ENCODE data around the gene FRY.

- TF ChIP-seq SPI1 (IDR thresholded peaks at IDR 0.05; ENCODE audit: borderline replicate concordance, low read depth, low read length) (no peak), NFIC (IDR thresholded peaks at IDR 0.05) (no peak), POLR2AphosphoS5 (IDR thresholded peaks at IDR 0.05; ENCODE audit: control insufficient read depth, insufficient read depth, low read depth, low read length) (no peak), HDAC6 (IDR thresholded peaks at IDR 0.05; ENCODE audit: low read depth, low read length) (no peak), RERE (CRISPR knock-in tag; IDR thresholded peaks at IDR 0.05; ENCODE audit: borderline replicate concordance) (no peak), PTTG1 (tag; IDR thresholded peaks at IDR 0.05; ENCODE audit: low read depth) (no peak), EP300 (IDR thresholded peaks at IDR 0.05; ENCODE audit: low read length) (no peak), ARNT (IDR thresholded peaks at IDR 0.05) (no peak), ZSCAN32 (CRISPR knock-in tag; IDR thresholded peaks at IDR 0.05) (no peak), ZNF512 (tag; IDR thresholded peaks at IDR 0.05) (no peak), CEBPG (CRISPR knock-in tag; IDR thresholded peaks at IDR 0.05) (no peak), CEBPG (tag; conservative IDR thresholded peaks at IDR 0.05 in 1 of 2, IDR thresholded peaks at IDR 0.05 in 1 of 2) (no peak), POLR2A (conservative IDR thresholded peaks at IDR 0.05) (no peak)
- TF ChIP-seq, protein P1, sequence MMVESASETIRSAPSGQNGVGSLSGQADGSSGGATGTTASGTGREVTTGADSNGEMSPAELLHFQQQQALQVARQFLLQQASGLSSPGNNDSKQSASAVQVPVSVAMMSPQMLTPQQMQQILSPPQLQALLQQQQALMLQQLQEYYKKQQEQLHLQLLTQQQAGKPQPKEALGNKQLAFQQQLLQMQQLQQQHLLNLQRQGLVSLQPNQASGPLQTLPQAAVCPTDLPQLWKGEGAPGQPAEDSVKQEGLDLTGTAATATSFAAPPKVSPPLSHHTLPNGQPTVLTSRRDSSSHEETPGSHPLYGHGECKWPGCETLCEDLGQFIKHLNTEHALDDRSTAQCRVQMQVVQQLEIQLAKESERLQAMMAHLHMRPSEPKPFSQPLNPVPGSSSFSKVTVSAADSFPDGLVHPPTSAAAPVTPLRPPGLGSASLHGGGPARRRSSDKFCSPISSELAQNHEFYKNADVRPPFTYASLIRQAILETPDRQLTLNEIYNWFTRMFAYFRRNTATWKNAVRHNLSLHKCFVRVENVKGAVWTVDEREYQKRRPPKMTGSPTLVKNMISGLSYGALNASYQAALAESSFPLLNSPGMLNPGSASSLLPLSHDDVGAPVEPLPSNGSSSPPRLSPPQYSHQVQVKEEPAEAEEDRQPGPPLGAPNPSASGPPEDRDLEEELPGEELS (CRISPR knock-in tag; IDR thresholded peaks at IDR 0.05; ENCODE audit: borderline replicate concordance), result no peak
- TF ChIP-seq, protein P2, sequence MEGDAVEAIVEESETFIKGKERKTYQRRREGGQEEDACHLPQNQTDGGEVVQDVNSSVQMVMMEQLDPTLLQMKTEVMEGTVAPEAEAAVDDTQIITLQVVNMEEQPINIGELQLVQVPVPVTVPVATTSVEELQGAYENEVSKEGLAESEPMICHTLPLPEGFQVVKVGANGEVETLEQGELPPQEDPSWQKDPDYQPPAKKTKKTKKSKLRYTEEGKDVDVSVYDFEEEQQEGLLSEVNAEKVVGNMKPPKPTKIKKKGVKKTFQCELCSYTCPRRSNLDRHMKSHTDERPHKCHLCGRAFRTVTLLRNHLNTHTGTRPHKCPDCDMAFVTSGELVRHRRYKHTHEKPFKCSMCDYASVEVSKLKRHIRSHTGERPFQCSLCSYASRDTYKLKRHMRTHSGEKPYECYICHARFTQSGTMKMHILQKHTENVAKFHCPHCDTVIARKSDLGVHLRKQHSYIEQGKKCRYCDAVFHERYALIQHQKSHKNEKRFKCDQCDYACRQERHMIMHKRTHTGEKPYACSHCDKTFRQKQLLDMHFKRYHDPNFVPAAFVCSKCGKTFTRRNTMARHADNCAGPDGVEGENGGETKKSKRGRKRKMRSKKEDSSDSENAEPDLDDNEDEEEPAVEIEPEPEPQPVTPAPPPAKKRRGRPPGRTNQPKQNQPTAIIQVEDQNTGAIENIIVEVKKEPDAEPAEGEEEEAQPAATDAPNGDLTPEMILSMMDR (IDR thresholded peaks at IDR 0.05 in 2 of 3, conservative IDR thresholded peaks at IDR 0.05 in 1 of 3; ENCODE audit: insufficient read depth in 2 of 3, low read depth in 1 of 3, low read length in 3 of 3), result no peak
Observed at GRCh38 chr13:32195713-32196112, 164.1 kb downstream of the FRY start.

Data from K562 (cell line).